GM20431 (cell line): ENCODE measurements around the gene CXCR2.

Experiments
- in situ Hi-C: fragments of 300-500 bp; cut with MseI, MboI; formaldehyde crosslinking; loops from one replicate; pipeline ENCODE4 v1.15.0; 2020; ENCODE audit warnings: low sequenced_read_pairs; ENCODE audit not compliant: unreplicated experiment

CXCR2 gene

DNA sequence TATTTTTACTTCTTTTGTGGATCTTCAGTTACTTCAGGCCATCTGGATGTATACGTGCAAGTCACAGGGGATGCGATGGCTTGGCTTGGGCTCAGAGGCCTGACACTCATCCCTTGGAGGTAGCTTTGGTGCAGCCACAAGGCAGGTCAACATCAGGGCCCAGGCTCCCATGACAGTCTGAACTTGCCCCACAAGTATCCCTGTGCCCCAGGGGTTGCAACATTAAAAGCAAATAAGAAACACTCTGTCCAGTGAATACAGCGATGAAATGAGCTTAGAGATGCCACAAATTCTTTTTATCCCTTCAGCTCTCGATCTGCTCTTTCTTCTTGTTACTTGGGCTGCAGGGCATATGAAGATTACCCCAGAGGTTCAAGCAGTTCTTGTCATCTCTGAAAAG is 54.0 kb downstream of the CXCR2 start:
- in situ Hi-C loops = loop anchor here (10.0 kb wide), 1 partner anchor 75 kb away; no protein-coding TSS in a partner anchor

- in situ Hi-C loops = loop anchor here (10.0 kb wide), 1 partner anchor 74 kb away; no protein-coding TSS in a partner anchor
These were observed 54.8 kb downstream of the CXCR2 start for GRCh38 chr2:218180467-218181114.

DNA sequence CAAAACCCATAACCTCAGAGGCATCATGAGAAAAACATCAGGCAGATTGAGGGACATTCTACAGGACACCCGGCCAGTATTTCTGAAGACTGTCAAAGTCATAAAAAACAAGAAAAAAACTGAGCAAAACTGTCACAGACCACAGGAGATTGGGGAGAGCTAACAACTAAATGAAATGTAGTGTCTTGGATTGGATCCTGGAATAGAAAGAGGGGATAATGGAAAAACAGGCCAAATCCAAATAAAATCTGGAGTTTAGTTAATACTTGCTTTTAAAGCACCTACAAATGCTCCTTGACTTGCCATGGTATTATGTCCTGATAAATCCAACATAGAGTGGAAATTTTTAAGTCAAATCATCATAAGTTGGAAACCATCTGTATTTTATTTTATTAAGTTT is 58.5 kb downstream of the CXCR2 start:
- in situ Hi-C loops = loop anchor here (10.0 kb wide), 1 partner anchor 70 kb away; no protein-coding TSS in a partner anchor

- in situ Hi-C loops = loop anchor here (10.0 kb wide), 1 partner anchor 68 kb away; no protein-coding TSS in a partner anchor
These were observed 60.5 kb downstream of the CXCR2 start for GRCh38 chr2:218186355-218186766.
